Nephron (organoid): ENCODE results near the gene BARX1.

ENCODE experiments used
- H3K27ac Mint-ChIP-seq, 3 experiments: 2 replicates each; pipeline ENCODE4 v1.8.0; 2020; ENCODE audit warnings: mixed read lengths in 3 of 3, mild to moderate bottlenecking in 2 of 3, moderate library complexity in 1 of 3
- H3K27me3 Mint-ChIP-seq: 2 replicates; pipeline ENCODE4 v1.8.0; 2021; ENCODE audit warnings: low read depth, mild to moderate bottlenecking, moderate library complexity, mixed read lengths
- H3K36me3 Mint-ChIP-seq: 2 replicates; pipeline ENCODE4 v1.8.0; 2020; ENCODE audit warnings: low read depth, mixed read lengths
- H3K4me1 Mint-ChIP-seq: 2 replicates; pipeline ENCODE4 v1.8.0; 2020; ENCODE audit warnings: mixed read lengths
- H3K4me3 Mint-ChIP-seq, 3 experiments: 2 replicates each; pipeline ENCODE4 v1.8.0; 2020; ENCODE audit warnings: mild to moderate bottlenecking in 3 of 3, mixed read lengths in 3 of 3, moderate library complexity in 2 of 3
- H3K9me3 Mint-ChIP-seq: 2 replicates; pipeline ENCODE4 v1.8.0; 2020; ENCODE audit warnings: mixed read lengths
- CTCF ChIP-seq, 3 experiments: fragments of 200-600 bp; sonication (generic); IDR thresholded peaks; one replicate each; pipeline ENCODE4 v1.5.0; 2021; ENCODE audit warnings: antibody characterized with exemption in 3 of 3; ENCODE audit not compliant: unreplicated experiment in 3 of 3

The BARX1 gene

GRCh38 chr9:93969328-93969661, 14.1 kb upstream of the BARX1 start:
- Mint-ChIP-seq H3K36me3 (no peaks in the 10 kb centered on the region), H3K27ac (no peak overlapping the region), H3K27me3 (peaks cover 12% of the 10 kb centered on the region), H3K4me3 (no peak overlapping the region), H3K4me1 (no peaks in the 10 kb centered on the region), H3K9me3 (peaks cover 22% of the 10 kb centered on the region)
- no peak for TF ChIP-seq CTCF (IDR thresholded peaks at IDR 0.05; ENCODE audit: unreplicated experiment in 3 of 3)

- Mint-ChIP-seq H3K36me3 (no peaks in the 10 kb centered on the region), H3K27me3 (peaks cover 17% of the 10 kb centered on the region), H3K4me3 (no peak overlapping the region), H3K4me1 (no peaks in the 10 kb centered on the region), H3K27ac (no peak overlapping the region), H3K9me3 (peaks cover 22% of the 10 kb centered on the region)
- TF ChIP-seq CTCF (IDR thresholded peaks at IDR 0.05; ENCODE audit: unreplicated experiment in 3 of 3): no peak
Observed at GRCh38 chr9:93968451-93969327, 13.5 kb upstream of the BARX1 start.

- no peak overlapping the region for H3K4me3 Mint-ChIP-seq
- peaks cover 9% of the 10 kb centered on the region for H3K9me3 Mint-ChIP-seq
- H3K36me3 Mint-ChIP-seq: no peaks in the 10 kb centered on the region
- peaks cover 8% of the 10 kb centered on the region for H3K4me1 Mint-ChIP-seq
- no peak overlapping the region for H3K27ac Mint-ChIP-seq
- peaks cover 29% of the 10 kb centered on the region for H3K27me3 Mint-ChIP-seq
- TF ChIP-seq CTCF (IDR thresholded peaks at IDR 0.05; ENCODE audit: unreplicated experiment in 3 of 3): no peak
Observed at GRCh38 chr9:93967020-93967803, 12.1 kb upstream of the BARX1 start.

- no peak for TF ChIP-seq CTCF (IDR thresholded peaks at IDR 0.05; ENCODE audit: unreplicated experiment in 3 of 3)
- no peaks in the 10 kb centered on the region for H3K36me3 Mint-ChIP-seq
- no peak overlapping the region for H3K27ac Mint-ChIP-seq
- H3K9me3 Mint-ChIP-seq: peaks cover 8% of the 10 kb centered on the region
- H3K4me3 Mint-ChIP-seq: no peak overlapping the region
- H3K27me3 Mint-ChIP-seq: peaks cover 41% of the 10 kb centered on the region
- H3K4me1 Mint-ChIP-seq: peaks cover 10% of the 10 kb centered on the region
Observed at GRCh38 chr9:93965830-93966577, 10.8 kb upstream of the BARX1 start.

GRCh38 chr9:93964685-93965084, 9.5 kb upstream of the BARX1 start:
- Mint-ChIP-seq H3K4me3 (no peak overlapping the region), H3K27me3 (peaks cover 48% of the 10 kb centered on the region), H3K36me3 (no peaks in the 10 kb centered on the region), H3K4me1 (peaks cover 14% of the 10 kb centered on the region), H3K9me3 (peaks cover under 1% of the 10 kb centered on the region), H3K27ac (no peak overlapping the region)
- TF ChIP-seq CTCF (IDR thresholded peaks at IDR 0.05; ENCODE audit: unreplicated experiment in 3 of 3): no peak
